GM23338 (cell line): ENCODE results near the gene KDM4C. TPM values are rescaled to one million over a fixed set of nuclear protein-coding genes. Genes with fewer than 3 reads are reported as not detected.

Source experiments
- ATAC-seq: fragments of 200-7000 bp; cut with Tn5 transposase; 3 replicates; pipeline ENCODE4 v1.9.1; 2020
- DNase-seq: peaks from one replicate; pipeline ENCODE4 v3.0.0-alpha.2; 2015; ENCODE audit warnings: low spot score
- H2AFZ ChIP-seq: fragments of 200-600 bp; sonication (generic); 2 replicates; pipeline ENCODE4 v1.8.0; 2016; ENCODE audit warnings: antibody characterized with exemption, mild to moderate bottlenecking, moderate library complexity
- H3F3A ChIP-seq: fragments of 200-600 bp; sonication (generic); replicated peaks from 2 replicates; pipeline ENCODE4 v1.8.0; 2017; ENCODE audit warnings: antibody characterized with exemption, mixed run types, low read depth
- H3K27ac ChIP-seq: fragments of 200-600 bp; sonication (generic); 2 replicates; pipeline ENCODE4 v1.6.1; 2016; ENCODE audit warnings: low read depth
- H3K27me3 ChIP-seq: fragments of 200-600 bp; sonication (generic); 2 replicates; pipeline ENCODE4 v1.8.0; 2016; ENCODE audit warnings: mild to moderate bottlenecking, mixed run types, moderate library complexity; ENCODE audit not compliant: insufficient read depth
- H3K36me3 ChIP-seq: fragments of 200-600 bp; sonication (generic); 2 replicates; pipeline ENCODE4 v1.8.0; 2016; ENCODE audit warnings: mild to moderate bottlenecking; ENCODE audit not compliant: insufficient read depth
- H3K4me1 ChIP-seq: fragments of 200-600 bp; sonication (generic); 2 replicates; pipeline ENCODE4 v1.8.0; 2016; ENCODE audit warnings: mild to moderate bottlenecking, moderate library complexity; ENCODE audit not compliant: insufficient read depth
- H3K4me2 ChIP-seq: fragments of 200-600 bp; sonication (generic); 2 replicates; pipeline ENCODE4 v1.7.1; 2017; ENCODE audit warnings: mixed run types
- H3K4me3 ChIP-seq: fragments of 200-600 bp; sonication (generic); 2 replicates; pipeline ENCODE4 v1.6.1; 2016; ENCODE audit warnings: mixed run types
- H3K79me2 ChIP-seq: fragments of 200-600 bp; sonication (generic); replicated peaks from 2 replicates; pipeline ENCODE4 v1.8.0; 2017; ENCODE audit warnings: mild to moderate bottlenecking; ENCODE audit not compliant: insufficient read depth
- H3K9me2 ChIP-seq: fragments of 200-600 bp; sonication (generic); 2 replicates; pipeline ENCODE4 v1.8.0; 2017; ENCODE audit not compliant: insufficient read depth
- H4K20me1 ChIP-seq: fragments of 200-600 bp; sonication (generic); replicated peaks from 2 replicates; pipeline ENCODE4 v1.8.0; 2017; ENCODE audit warnings: mild to moderate bottlenecking; ENCODE audit not compliant: insufficient read depth
- H3K27ac Mint-ChIP-seq: 2 replicates; pipeline ENCODE4 v1.8.0; 2020; ENCODE audit warnings: inconsistent platforms, mild to moderate bottlenecking, moderate library complexity, mixed read lengths
- H3K27me3 Mint-ChIP-seq: 3 replicates; pipeline ENCODE4 v1.8.0; 2022; ENCODE audit warnings: low read depth, mild to moderate bottlenecking, moderate library complexity, mixed read lengths, inconsistent platforms; ENCODE audit not compliant: insufficient read depth, poor library complexity
- H3K36me3 Mint-ChIP-seq: 3 replicates; pipeline ENCODE4 v1.8.0; 2021; ENCODE audit warnings: low read depth, mild to moderate bottlenecking, inconsistent platforms, moderate library complexity, mixed read lengths
- H3K4me1 Mint-ChIP-seq: 3 replicates; pipeline ENCODE4 v1.8.0; 2020; ENCODE audit warnings: mild to moderate bottlenecking, inconsistent platforms, mixed read lengths
- H3K4me3 Mint-ChIP-seq: 3 replicates; pipeline ENCODE4 v1.8.0; 2021; ENCODE audit warnings: moderate library complexity, mild to moderate bottlenecking, inconsistent platforms, mixed read lengths
- H3K9me3 Mint-ChIP-seq: 3 replicates; pipeline ENCODE4 v1.8.0; 2020; ENCODE audit warnings: moderate library complexity, mild to moderate bottlenecking, inconsistent platforms, mixed read lengths
- CREB1 ChIP-seq: fragments of 250-450 bp; sonication (Bioruptor Pico); IDR thresholded peaks from 2 replicates; pipeline ENCODE4 v1.5.0; 2020; ENCODE audit warnings: low read depth, mild to moderate bottlenecking, moderate library complexity
- EZH2 ChIP-seq: fragments of 200-600 bp; sonication (generic); IDR thresholded peaks from one replicate; pipeline ENCODE4 v1.8.0; 2017; ENCODE audit warnings: antibody characterized with exemption, mild to moderate bottlenecking, low read depth; ENCODE audit not compliant: unreplicated experiment
- EZH2phosphoT487 ChIP-seq: fragments of 200-600 bp; sonication (generic); IDR thresholded peaks from one replicate; pipeline ENCODE4 v1.8.1; 2018; ENCODE audit warnings: antibody characterized with exemption; ENCODE audit not compliant: unreplicated experiment
- JUNB ChIP-seq: IDR thresholded peaks from one replicate; pipeline ENCODE4 v1.6.1; 2016; ENCODE audit warnings: antibody characterized with exemption; ENCODE audit not compliant: unreplicated experiment
- NANOG ChIP-seq: IDR thresholded peaks from 2 replicates; pipeline ENCODE4 v1.6.1; 2016; ENCODE audit warnings: antibody characterized with exemption, borderline replicate concordance
- POLR2AphosphoS5 ChIP-seq: IDR thresholded peaks from 2 replicates; pipeline ENCODE4 v1.6.1; 2016; ENCODE audit warnings: antibody characterized with exemption, low read depth
- STAT1 ChIP-seq: IDR thresholded peaks from one replicate; pipeline ENCODE4 v1.6.1; 2016; ENCODE audit warnings: antibody characterized with exemption; ENCODE audit not compliant: unreplicated experiment
- ZNF114 ChIP-seq: fragments of 250-450 bp; sonication (Bioruptor Pico); IDR thresholded peaks from 2 replicates; pipeline ENCODE4 v1.5.0; 2020; ENCODE audit warnings: mild to moderate bottlenecking, moderate library complexity
- ZNF331 ChIP-seq: fragments of 250-450 bp; sonication (Bioruptor Pico); IDR thresholded peaks from 2 replicates; pipeline ENCODE4 v1.5.0; 2020; ENCODE audit warnings: low read depth, mild to moderate bottlenecking, moderate library complexity
- polyA plus RNA-seq: library from polyadenylated mRNA; unstranded; fragments of >200 nt; fragmentation: Nextera tagmentation; extraction: Ambion mirVana; gene quantifications from 2 replicates; pipeline ENCODE4 v1.2.1, GENCODE V29; 2016
- total RNA-seq: library from RNA; depleted of rRNA; stranded (reverse); fragments of >200 nt; shearing (Covaris generic); gene quantifications from 2 replicates; pipeline ENCODE4 v1.2.3, GENCODE V29; 2014
- TF ChIP-seq, protein P1 (sequence below): fragments of 250-450 bp; sonication (Bioruptor Pico); IDR thresholded peaks from 2 replicates; pipeline ENCODE4 v1.5.0; 2020; ENCODE audit warnings: mild to moderate bottlenecking, moderate library complexity
- TF ChIP-seq, protein P2 (sequence below): IDR thresholded peaks from one replicate; pipeline ENCODE4 v1.6.1; 2018; ENCODE audit warnings: antibody characterized with exemption; ENCODE audit not compliant: unreplicated experiment
- TF ChIP-seq, protein P3 (sequence below): IDR thresholded peaks from 2 replicates; pipeline ENCODE4 v1.6.1; 2016; ENCODE audit warnings: antibody characterized with exemption
- TF ChIP-seq, protein P4 (sequence below), 2 experiments: fragments of 200-600 bp in 1 of 2; sonication (generic) in 1 of 2; conservative IDR thresholded peaks; 2 replicates each; pipeline versions ENCODE4 v1.5.1 to v1.6.1; 2016 to 2017; ENCODE audit warnings: antibody characterized with exemption in 2 of 2, low read depth in 2 of 2, mild to moderate bottlenecking in 2 of 2, moderate library complexity in 1 of 2

The KDM4C gene
- total and polyA plus RNA-seq, 2 experiments from 2014 or later = 12.0 to 43.8 TPM

DNA sequence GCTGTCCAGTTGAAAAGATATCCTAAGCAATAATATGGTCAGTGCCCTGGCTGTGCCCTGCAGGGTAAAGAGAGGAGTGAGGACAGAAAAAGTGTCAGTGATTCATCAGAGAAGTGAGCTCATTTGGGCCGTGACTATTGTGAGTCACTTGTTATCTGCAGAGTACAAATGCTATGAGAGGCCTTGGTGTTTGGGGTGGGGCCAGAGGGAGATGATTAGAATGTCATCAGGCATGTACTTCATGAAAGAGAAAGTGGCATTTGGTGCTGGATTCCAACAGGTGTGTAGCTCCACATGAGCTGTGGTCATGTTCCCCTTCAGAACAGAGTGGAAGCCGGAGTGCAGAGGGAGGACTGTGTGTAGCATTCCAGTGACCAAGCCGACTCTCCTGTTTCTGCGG lies 174.1 kb downstream of the KDM4C start:
- no peak for DNase-seq

More for the DNA sequence above, 174.1 kb downstream of the KDM4C start:
- TF ChIP-seq, protein P1, sequence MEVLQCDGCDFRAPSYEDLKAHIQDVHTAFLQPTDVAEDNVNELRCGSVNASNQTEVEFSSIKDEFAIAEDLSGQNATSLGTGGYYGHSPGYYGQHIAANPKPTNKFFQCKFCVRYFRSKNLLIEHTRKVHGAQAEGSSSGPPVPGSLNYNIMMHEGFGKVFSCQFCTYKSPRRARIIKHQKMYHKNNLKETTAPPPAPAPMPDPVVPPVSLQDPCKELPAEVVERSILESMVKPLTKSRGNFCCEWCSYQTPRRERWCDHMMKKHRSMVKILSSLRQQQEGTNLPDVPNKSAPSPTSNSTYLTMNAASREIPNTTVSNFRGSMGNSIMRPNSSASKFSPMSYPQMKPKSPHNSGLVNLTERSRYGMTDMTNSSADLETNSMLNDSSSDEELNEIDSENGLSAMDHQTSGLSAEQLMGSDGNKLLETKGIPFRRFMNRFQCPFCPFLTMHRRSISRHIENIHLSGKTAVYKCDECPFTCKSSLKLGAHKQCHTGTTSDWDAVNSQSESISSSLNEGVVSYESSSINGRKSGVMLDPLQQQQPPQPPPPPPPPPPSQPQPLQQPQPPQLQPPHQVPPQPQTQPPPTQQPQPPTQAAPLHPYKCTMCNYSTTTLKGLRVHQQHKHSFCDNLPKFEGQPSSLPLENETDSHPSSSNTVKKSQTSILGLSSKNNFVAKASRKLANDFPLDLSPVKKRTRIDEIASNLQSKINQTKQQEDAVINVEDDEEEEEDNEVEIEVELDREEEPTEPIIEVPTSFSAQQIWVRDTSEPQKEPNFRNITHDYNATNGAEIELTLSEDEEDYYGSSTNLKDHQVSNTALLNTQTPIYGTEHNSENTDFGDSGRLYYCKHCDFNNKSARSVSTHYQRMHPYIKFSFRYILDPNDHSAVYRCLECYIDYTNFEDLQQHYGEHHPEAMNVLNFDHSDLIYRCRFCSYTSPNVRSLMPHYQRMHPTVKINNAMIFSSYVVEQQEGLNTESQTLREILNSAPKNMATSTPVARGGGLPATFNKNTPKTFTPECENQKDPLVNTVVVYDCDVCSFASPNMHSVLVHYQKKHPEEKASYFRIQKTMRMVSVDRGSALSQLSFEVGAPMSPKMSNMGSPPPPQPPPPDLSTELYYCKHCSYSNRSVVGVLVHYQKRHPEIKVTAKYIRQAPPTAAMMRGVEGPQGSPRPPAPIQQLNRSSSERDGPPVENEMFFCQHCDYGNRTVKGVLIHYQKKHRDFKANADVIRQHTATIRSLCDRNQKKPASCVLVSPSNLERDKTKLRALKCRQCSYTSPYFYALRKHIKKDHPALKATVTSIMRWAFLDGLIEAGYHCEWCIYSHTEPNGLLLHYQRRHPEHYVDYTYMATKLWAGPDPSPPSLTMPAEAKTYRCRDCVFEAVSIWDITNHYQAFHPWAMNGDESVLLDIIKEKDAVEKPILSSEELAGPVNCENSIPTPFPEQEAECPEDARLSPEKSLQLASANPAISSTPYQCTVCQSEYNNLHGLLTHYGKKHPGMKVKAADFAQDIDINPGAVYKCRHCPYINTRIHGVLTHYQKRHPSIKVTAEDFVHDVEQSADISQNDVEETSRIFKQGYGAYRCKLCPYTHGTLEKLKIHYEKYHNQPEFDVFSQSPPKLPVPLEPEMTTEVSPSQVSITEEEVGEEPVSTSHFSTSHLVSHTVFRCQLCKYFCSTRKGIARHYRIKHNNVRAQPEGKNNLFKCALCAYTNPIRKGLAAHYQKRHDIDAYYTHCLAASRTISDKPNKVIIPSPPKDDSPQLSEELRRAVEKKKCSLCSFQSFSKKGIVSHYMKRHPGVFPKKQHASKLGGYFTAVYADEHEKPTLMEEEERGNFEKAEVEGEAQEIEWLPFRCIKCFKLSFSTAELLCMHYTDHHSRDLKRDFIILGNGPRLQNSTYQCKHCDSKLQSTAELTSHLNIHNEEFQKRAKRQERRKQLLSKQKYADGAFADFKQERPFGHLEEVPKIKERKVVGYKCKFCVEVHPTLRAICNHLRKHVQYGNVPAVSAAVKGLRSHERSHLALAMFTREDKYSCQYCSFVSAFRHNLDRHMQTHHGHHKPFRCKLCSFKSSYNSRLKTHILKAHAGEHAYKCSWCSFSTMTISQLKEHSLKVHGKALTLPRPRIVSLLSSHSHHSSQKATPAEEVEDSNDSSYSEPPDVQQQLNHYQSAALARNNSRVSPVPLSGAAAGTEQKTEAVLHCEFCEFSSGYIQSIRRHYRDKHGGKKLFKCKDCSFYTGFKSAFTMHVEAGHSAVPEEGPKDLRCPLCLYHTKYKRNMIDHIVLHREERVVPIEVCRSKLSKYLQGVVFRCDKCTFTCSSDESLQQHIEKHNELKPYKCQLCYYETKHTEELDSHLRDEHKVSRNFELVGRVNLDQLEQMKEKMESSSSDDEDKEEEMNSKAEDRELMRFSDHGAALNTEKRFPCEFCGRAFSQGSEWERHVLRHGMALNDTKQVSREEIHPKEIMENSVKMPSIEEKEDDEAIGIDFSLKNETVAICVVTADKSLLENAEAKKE = no peak
- TF ChIP-seq POLR2AphosphoS5 (no peak), NANOG (no peak), JUNB (no peak), EZH2phosphoT487 (no peak), STAT1 (no peak), ZNF114 (CRISPR knock-in tag) (no peak), ZNF331 (CRISPR knock-in tag) (no peak), EZH2 (no peak), CREB1 (CRISPR knock-in tag) (no peak)
- TF ChIP-seq, protein P2, sequence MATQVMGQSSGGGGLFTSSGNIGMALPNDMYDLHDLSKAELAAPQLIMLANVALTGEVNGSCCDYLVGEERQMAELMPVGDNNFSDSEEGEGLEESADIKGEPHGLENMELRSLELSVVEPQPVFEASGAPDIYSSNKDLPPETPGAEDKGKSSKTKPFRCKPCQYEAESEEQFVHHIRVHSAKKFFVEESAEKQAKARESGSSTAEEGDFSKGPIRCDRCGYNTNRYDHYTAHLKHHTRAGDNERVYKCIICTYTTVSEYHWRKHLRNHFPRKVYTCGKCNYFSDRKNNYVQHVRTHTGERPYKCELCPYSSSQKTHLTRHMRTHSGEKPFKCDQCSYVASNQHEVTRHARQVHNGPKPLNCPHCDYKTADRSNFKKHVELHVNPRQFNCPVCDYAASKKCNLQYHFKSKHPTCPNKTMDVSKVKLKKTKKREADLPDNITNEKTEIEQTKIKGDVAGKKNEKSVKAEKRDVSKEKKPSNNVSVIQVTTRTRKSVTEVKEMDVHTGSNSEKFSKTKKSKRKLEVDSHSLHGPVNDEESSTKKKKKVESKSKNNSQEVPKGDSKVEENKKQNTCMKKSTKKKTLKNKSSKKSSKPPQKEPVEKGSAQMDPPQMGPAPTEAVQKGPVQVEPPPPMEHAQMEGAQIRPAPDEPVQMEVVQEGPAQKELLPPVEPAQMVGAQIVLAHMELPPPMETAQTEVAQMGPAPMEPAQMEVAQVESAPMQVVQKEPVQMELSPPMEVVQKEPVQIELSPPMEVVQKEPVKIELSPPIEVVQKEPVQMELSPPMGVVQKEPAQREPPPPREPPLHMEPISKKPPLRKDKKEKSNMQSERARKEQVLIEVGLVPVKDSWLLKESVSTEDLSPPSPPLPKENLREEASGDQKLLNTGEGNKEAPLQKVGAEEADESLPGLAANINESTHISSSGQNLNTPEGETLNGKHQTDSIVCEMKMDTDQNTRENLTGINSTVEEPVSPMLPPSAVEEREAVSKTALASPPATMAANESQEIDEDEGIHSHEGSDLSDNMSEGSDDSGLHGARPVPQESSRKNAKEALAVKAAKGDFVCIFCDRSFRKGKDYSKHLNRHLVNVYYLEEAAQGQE = no peak
- TF ChIP-seq, protein P3, sequence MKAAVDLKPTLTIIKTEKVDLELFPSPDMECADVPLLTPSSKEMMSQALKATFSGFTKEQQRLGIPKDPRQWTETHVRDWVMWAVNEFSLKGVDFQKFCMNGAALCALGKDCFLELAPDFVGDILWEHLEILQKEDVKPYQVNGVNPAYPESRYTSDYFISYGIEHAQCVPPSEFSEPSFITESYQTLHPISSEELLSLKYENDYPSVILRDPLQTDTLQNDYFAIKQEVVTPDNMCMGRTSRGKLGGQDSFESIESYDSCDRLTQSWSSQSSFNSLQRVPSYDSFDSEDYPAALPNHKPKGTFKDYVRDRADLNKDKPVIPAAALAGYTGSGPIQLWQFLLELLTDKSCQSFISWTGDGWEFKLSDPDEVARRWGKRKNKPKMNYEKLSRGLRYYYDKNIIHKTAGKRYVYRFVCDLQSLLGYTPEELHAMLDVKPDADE = no peak
- TF ChIP-seq, protein P4, sequence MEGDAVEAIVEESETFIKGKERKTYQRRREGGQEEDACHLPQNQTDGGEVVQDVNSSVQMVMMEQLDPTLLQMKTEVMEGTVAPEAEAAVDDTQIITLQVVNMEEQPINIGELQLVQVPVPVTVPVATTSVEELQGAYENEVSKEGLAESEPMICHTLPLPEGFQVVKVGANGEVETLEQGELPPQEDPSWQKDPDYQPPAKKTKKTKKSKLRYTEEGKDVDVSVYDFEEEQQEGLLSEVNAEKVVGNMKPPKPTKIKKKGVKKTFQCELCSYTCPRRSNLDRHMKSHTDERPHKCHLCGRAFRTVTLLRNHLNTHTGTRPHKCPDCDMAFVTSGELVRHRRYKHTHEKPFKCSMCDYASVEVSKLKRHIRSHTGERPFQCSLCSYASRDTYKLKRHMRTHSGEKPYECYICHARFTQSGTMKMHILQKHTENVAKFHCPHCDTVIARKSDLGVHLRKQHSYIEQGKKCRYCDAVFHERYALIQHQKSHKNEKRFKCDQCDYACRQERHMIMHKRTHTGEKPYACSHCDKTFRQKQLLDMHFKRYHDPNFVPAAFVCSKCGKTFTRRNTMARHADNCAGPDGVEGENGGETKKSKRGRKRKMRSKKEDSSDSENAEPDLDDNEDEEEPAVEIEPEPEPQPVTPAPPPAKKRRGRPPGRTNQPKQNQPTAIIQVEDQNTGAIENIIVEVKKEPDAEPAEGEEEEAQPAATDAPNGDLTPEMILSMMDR (conservative IDR thresholded peaks at IDR 0.05; ENCODE audit: low read depth in 2 of 2) = no peak
- no peak for ATAC-seq
- Histone ChIP-seq H3K79me2 (no peaks in the 10 kb centered on the region; the same call in 1 of the 2 replicates), H3K4me2 (no peak overlapping the region), H3K4me1 (no peaks in the 10 kb centered on the region), H3K36me3 (no peaks in the 10 kb centered on the region), H4K20me1 (no peaks in the 10 kb centered on the region), H3F3A (no peaks in the 10 kb centered on the region), H3K27ac (no peak overlapping the region), H2AFZ (no peak overlapping the region), H3K9me2 (0 out of 2 replicates have a peak, but pooled peaks cover 4% of the 10 kb centered on the region), H3K4me3 (no peak overlapping the region), H3K27me3 (no peaks in the 10 kb centered on the region)
- Mint-ChIP-seq H3K36me3 (no peaks in the 10 kb centered on the region), H3K9me3 (no peaks in the 10 kb centered on the region), H3K27ac (no peak overlapping the region), H3K4me3 (no peak overlapping the region), H3K4me1 (peaks cover 5% of the 10 kb centered on the region; the same call in 2 of the 3 replicates), H3K27me3 (no peaks in the 10 kb centered on the region)
